Ovary (tissue), 9 donors: Measurements from ENCODE around the gene SETD6. TPM values are rescaled to one million over a fixed set of nuclear protein-coding genes. Genes with fewer than 3 reads are reported as not detected.

Source experiments
- DNase-seq, 5 donors: peaks; one replicate each; pipeline ENCODE4 v3.0.0-alpha.2; 2019 to 2020
- H3K27ac ChIP-seq, 2 donors: fragments of 200-600 bp; one replicate each; pipeline versions ENCODE4 v1.5.1 to v1.8.0; 2019 to 2022
- H3K27me3 ChIP-seq: fragments of 200-600 bp; one replicate; pipeline ENCODE4 v1.8.0; 2022
- H3K36me3 ChIP-seq: fragments of 200-600 bp; sonication (generic); one replicate; pipeline ENCODE4 v1.5.1; 2019
- H3K4me1 ChIP-seq: one replicate; pipeline ENCODE4 v1.8.1; 2013; ENCODE audit warnings: mild to moderate bottlenecking, moderate library complexity; ENCODE audit not compliant: insufficient read depth
- H3K4me3 ChIP-seq: fragments of 200-600 bp; sonication (generic); one replicate; pipeline ENCODE4 v1.5.1; 2017
- H3K9me3 ChIP-seq, 2 donors: fragments of 200-600 bp in 1 of 2; sonication (generic) in 1 of 2; one replicate each; pipeline versions ENCODE4 v1.5.1 to v1.8.1; 2013 to 2019; ENCODE audit warnings: mild to moderate bottlenecking in 1 of 2, moderate library complexity in 1 of 2
- EP300 ChIP-seq: sonication (generic); formaldehyde crosslinking; IDR thresholded peaks from one replicate; pipeline ENCODE4 v1.6.1; 2017; ENCODE audit warnings: antibody characterized with exemption
- POLR2A ChIP-seq: fragments of 450-650 bp; IDR thresholded peaks from one replicate; pipeline ENCODE4 v1.6.1; 2017; ENCODE audit warnings: antibody characterized with exemption, mild to moderate bottlenecking, moderate library complexity
- WGBS, 3 donors: extraction: QIAGEN DNeasy Blood & Tissue Kit in 1 of 3; methylation state at CpG; one replicate each; pipeline versions ENCODE4 v1.1.5 to v1.1.7; 2013 to 2017; 5-methylcytosine and 5-hydroxymethylcytosine counted together
- intact Hi-C, 4 donors: fragments of 100-400 bp; cut with DNase I; formaldehyde crosslinking; loops; one replicate each; pipeline versions ENCODE4 v1.11.0 to v1.15.1; 2022 to 2023
- polyA plus RNA-seq, 2 donors: library from polyadenylated mRNA; stranded (reverse); fragments of 200-250 nt in 1 of 2; fragments of 350-450 nt in 1 of 2; fragmentation: Illumina TruSeq in 1 of 2; extraction: RNeasy Lipid Tissue Mini Kit (QIAGEN cat#74804) in 1 of 2; gene quantifications; one replicate each; pipeline ENCODE4 v1.2.3, GENCODE V29; 2013 to 2014
- total RNA-seq, 7 donors: library from RNA; depleted of rRNA in 2 of 7; stranded (reverse); fragments of >200 nt in 2 of 7; fragmentation: NEBNext Ultra II Directional in 3 of 7; extraction: Animal tissue kit (Norgen Biotek cat#: 25700) in 3 of 7; gene quantifications; one replicate each; pipeline versions ENCODE4 v1.1.0 to v1.2.4, GENCODE V29; 2016 to 2023
- TF ChIP-seq, protein P1 (sequence below), 3 donors: fragments of 450-650 bp in 2 of 3; fragments of 200-600 bp in 1 of 3; IDR thresholded peaks; one replicate each; pipeline versions ENCODE4 v1.5.1 to v1.8.0; 2016 to 2022; ENCODE audit warnings: antibody characterized with exemption in 3 of 3, mild to moderate bottlenecking in 1 of 3
- donor health status: DM: no; HTN: no; CAD: no; lungs with moderate emphysema.
- donor health status: DM: no; HTN: no; CAD: no.
- donor health status: Bipolar disorder and iron deficiency.
- donor health status: DM: yes; HTN: yes; CAD: no.
- donor health status: DM: no; HTN: no; CAD: no.
- donor health status: DM: yes; HTN: yes; CAD: no.

The SETD6 gene
- total and polyA plus RNA-seq, 9 donors, result 12.5 to 28.4 (median 18.9) TPM

DNA sequence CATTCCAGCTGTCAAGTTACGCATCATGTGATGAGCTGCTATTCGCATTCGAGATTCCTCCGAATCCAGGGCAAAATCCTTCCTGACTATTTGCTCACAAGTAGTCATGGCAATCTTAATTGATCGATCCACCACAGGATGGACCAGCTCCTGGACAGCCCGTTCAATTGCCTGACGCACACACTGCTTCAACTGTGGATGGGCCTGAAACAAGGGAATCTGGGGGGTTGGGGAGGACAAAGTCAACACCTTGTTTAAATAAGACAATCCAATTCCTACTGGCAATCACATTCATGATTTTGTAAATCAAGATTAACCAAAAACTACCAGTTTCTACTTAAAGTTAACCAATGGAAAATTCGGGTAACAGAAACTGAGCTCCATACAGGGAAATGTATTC is 28.4 kb downstream of the SETD6 start:
- H3K27me3 ChIP-seq, result no peaks in the 10 kb centered on the region
- no peak for DNase-seq
- TF ChIP-seq, protein P1, sequence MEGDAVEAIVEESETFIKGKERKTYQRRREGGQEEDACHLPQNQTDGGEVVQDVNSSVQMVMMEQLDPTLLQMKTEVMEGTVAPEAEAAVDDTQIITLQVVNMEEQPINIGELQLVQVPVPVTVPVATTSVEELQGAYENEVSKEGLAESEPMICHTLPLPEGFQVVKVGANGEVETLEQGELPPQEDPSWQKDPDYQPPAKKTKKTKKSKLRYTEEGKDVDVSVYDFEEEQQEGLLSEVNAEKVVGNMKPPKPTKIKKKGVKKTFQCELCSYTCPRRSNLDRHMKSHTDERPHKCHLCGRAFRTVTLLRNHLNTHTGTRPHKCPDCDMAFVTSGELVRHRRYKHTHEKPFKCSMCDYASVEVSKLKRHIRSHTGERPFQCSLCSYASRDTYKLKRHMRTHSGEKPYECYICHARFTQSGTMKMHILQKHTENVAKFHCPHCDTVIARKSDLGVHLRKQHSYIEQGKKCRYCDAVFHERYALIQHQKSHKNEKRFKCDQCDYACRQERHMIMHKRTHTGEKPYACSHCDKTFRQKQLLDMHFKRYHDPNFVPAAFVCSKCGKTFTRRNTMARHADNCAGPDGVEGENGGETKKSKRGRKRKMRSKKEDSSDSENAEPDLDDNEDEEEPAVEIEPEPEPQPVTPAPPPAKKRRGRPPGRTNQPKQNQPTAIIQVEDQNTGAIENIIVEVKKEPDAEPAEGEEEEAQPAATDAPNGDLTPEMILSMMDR (IDR thresholded peaks at IDR 0.05), result no peak
- TF ChIP-seq EP300 (no peak), POLR2A (no peak)
- no peak overlapping the region for H3K4me3 ChIP-seq
- intact Hi-C loops, result no loop called here
- H3K36me3 ChIP-seq, result no peaks in the 10 kb centered on the region
- no peak overlapping the region for H3K27ac ChIP-seq
- no peaks in the 10 kb centered on the region for H3K4me1 ChIP-seq
- 92 to 96% (median 93%) methylated on average over 8 of the region's 8 CpGs for WGBS, 3 donors
- no peaks in the 10 kb centered on the region for H3K9me3 ChIP-seq

DNA sequence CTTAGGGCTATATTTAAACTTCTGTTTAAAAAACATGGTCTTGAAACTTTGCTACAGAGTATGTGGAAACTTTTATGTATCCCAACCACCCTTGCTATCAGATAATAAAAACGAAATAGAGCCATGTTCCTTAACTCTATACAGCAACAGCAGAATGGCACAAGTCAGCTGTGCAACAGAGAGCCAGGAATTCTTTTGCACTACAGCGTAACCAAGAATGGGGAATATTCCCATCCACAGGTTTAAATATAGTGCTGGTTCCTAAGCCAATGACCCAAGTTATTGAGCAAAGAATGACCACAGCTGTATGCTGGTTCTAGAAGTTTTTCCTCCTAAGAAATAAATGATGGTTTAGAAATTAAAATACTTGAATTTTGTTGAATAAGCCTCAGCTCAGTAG is 33.1 kb downstream of the SETD6 start:
- H3K9me3 ChIP-seq, result no peaks in the 10 kb centered on the region
- 31 to 60% (median 32%) methylated on average over 2 of the region's 2 CpGs for WGBS, 3 donors
- no peaks in the 10 kb centered on the region for H3K4me1 ChIP-seq
- intact Hi-C loops, result no loop called here
- TF ChIP-seq, protein P1 (IDR thresholded peaks at IDR 0.05), result no peak
- no peak for TF ChIP-seq POLR2A
- TF ChIP-seq EP300, result no peak
- no peaks in the 10 kb centered on the region for H3K27me3 ChIP-seq
- no peaks in the 10 kb centered on the region for H3K36me3 ChIP-seq
- no peak for DNase-seq
- H3K4me3 ChIP-seq, result no peak overlapping the region
- no peak overlapping the region for H3K27ac ChIP-seq

DNA sequence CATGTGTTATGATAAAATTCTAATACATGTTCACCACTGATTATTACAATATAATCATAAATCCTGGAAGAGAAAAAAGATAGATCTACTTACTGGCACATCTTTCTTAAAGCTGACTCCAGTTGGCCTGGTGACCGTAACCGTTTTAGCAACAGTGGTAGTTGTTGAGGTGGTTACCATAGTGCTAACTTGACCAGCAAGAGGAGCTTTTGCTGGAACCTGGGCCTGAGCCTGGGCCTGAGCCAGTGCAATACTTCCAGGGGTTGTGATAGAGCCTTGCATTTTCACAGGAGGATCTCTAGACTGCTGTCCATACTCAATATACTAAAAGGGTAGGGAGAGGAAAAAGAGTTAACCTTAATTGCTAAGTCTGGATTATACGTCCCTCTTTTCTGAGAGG is 36.2 kb downstream of the SETD6 start:
- WGBS, 3 donors, result 69 to 76% (median 72%) methylated on average over 3 of the region's 3 CpGs
- TF ChIP-seq EP300 (no peak), POLR2A (no peak)
- TF ChIP-seq, protein P1 (IDR thresholded peaks at IDR 0.05), result no peak
- intact Hi-C loops, result no loop called here
- Histone ChIP-seq H3K4me1 (no peaks in the 10 kb centered on the region), H3K36me3 (no peaks in the 10 kb centered on the region), H3K9me3 (no peaks in the 10 kb centered on the region), H3K4me3 (no peak overlapping the region), H3K27ac (no peak overlapping the region), H3K27me3 (no peaks in the 10 kb centered on the region)
- DNase-seq, result no peak

DNA sequence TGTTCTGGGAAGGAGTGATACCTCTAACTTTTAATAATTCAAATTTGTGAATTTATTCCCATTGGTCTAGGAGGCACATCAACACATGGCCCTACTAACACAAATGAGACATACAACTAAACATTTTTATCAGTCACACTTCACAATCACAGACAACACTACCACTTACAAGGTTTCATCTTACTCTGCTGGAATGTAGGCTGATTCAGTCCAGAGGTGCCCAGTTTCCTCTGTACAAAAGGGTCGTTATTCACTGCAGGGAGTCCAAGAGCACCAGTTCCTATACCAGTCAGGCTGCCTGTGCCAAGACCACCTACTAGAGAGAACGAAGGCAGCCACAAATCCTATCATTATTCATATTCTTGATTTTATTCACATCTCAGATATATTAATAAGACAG is 41.4 kb downstream of the SETD6 start:
- 78 to 85% (median 83%) methylated on average over 2 of the region's 2 CpGs for WGBS, 3 donors

More for the DNA sequence above, 41.4 kb downstream of the SETD6 start:
- no peak for TF ChIP-seq POLR2A
- TF ChIP-seq, protein P1 (IDR thresholded peaks at IDR 0.05), result no peak
- no peak for TF ChIP-seq EP300
- H3K27ac ChIP-seq, result no peak overlapping the region
- no peaks in the 10 kb centered on the region for H3K27me3 ChIP-seq
- intact Hi-C loops, result no loop called here
- H3K36me3 ChIP-seq, result no peaks in the 10 kb centered on the region
- no peak for DNase-seq
- H3K9me3 ChIP-seq, result no peaks in the 10 kb centered on the region
- H3K4me1 ChIP-seq, result no peaks in the 10 kb centered on the region
- no peak overlapping the region for H3K4me3 ChIP-seq
